Measurements from ENCODE around the gene DAPK1. TPM values are rescaled to one million over a fixed set of nuclear protein-coding genes. Genes with fewer than 3 reads are reported as not detected.

Gene DAPK1
- total and polyA plus RNA-seq, 2 donors (not counting 1 experiment from before 2014, with no cell fraction given) = 1.7 to 2.8 TPM

- Histone ChIP-seq H3K4me1 (ENCODE audit: control insufficient read depth in 2 of 2, insufficient read depth in 2 of 2, low read length in 2 of 2) (no peaks in the 10 kb centered on the region), H3K36me3 (replicated peaks in 1 of 2; ENCODE audit: control extremely low read depth in 1 of 2, control insufficient read depth in 1 of 2, extremely low read depth in 1 of 2, insufficient read depth in 2 of 2, low read length in 1 of 2) (no peaks in the 10 kb centered on the region), H3K9ac (ENCODE audit: low read length) (no peak overlapping the region), H3K4me3 (ENCODE audit: control extremely low read depth in 1 of 5, extremely low read depth in 1 of 5, insufficient read depth in 1 of 5, low read depth in 2 of 5, low read length in 4 of 5) (no peak overlapping the region), H2AFZ (ENCODE audit: insufficient read depth, low read depth, low read length, poor library complexity, severe bottlenecking) (no peak overlapping the region), H4K20me1 (ENCODE audit: control insufficient read depth, insufficient read depth, low read length, poor library complexity, severe bottlenecking) (no peaks in the 10 kb centered on the region), H3K79me2 (ENCODE audit: control insufficient read depth, insufficient read depth, low read length) (no peaks in the 10 kb centered on the region), H3K27me3 (replicated peaks in 1 of 4; ENCODE audit: control extremely low read depth in 1 of 4, control insufficient read depth in 3 of 4, insufficient read depth in 4 of 4, low read length in 3 of 4) (no peaks in the 10 kb centered on the region), H3K4me2 (replicated peaks; ENCODE audit: low read depth, low read length, poor library complexity, severe bottlenecking) (no peak overlapping the region), H3K27ac (ENCODE audit: low read length in 2 of 2) (no peak overlapping the region), H3K9me3 (ENCODE audit: control extremely low read depth in 1 of 3, control insufficient read depth in 2 of 3, insufficient read depth in 1 of 3, low read length in 2 of 3) (no peaks in the 10 kb centered on the region)
- Mint-ChIP-seq H3K9me3 (ENCODE audit: insufficient read depth) (no peaks in the 10 kb centered on the region), H3K27me3 (no peaks in the 10 kb centered on the region), H3K4me3 (no peak overlapping the region), H3K27ac (no peak overlapping the region), H3K4me1 (no peaks in the 10 kb centered on the region)
- WGBS (ENCODE audit: insufficient coverage) = 93% methylated on average over 2 of the region's 9 CpGs
- POLR2A ChIA-PET = no interaction called here
- CTCF ChIA-PET = no interaction called here
- intact Hi-C loops (cut with micrococcal nuclease) = no loop called here
- no peak for ATAC-seq (ENCODE audit: low read depth)
- no peak for DNase-seq
- TF ChIP-seq CTCF (IDR thresholded peaks at IDR 0.05) (no peak), EZH2 (IDR thresholded peaks at IDR 0.05; ENCODE audit: borderline replicate concordance, insufficient read depth, low read depth, low read length, poor library complexity, severe bottlenecking) (no peak)
Measured at GRCh38 chr9:87643107-87643650, 145.5 kb downstream of the DAPK1 start.

- ChIA-PET CTCF (no interaction called here), POLR2A (no interaction called here)
- no peaks in the 10 kb centered on the region for H3K79me2 ChIP-seq (ENCODE audit: control insufficient read depth, insufficient read depth, low read length)
- DNase-seq (no peak), ATAC-seq (ENCODE audit: low read depth) (no peak)
- no peak overlapping the region for H3K27ac ChIP-seq (ENCODE audit: low read length in 2 of 2)
- WGBS (ENCODE audit: insufficient coverage) = 91% methylated on average over 7 of the region's 9 CpGs
- H3K27me3 ChIP-seq (replicated peaks in 1 of 4; ENCODE audit: control extremely low read depth in 1 of 4, control insufficient read depth in 3 of 4, insufficient read depth in 4 of 4, low read length in 3 of 4) = no peaks in the 10 kb centered on the region
- H3K9me3 ChIP-seq (ENCODE audit: control extremely low read depth in 1 of 3, control insufficient read depth in 2 of 3, insufficient read depth in 1 of 3, low read length in 2 of 3) = no peaks in the 10 kb centered on the region
- no peak overlapping the region for H3K4me3 Mint-ChIP-seq
- TF ChIP-seq CTCF (IDR thresholded peaks at IDR 0.05) (no peak), EZH2 (IDR thresholded peaks at IDR 0.05; ENCODE audit: borderline replicate concordance, insufficient read depth, low read depth, low read length, poor library complexity, severe bottlenecking) (no peak)
- no peaks in the 10 kb centered on the region for H3K4me1 ChIP-seq (ENCODE audit: control insufficient read depth in 2 of 2, insufficient read depth in 2 of 2, low read length in 2 of 2)
- H4K20me1 ChIP-seq (ENCODE audit: control insufficient read depth, insufficient read depth, low read length, poor library complexity, severe bottlenecking) = no peaks in the 10 kb centered on the region
- no peak overlapping the region for H3K27ac Mint-ChIP-seq
- intact Hi-C loops (cut with micrococcal nuclease) = no loop called here
- H3K4me2 ChIP-seq (replicated peaks; ENCODE audit: low read depth, low read length, poor library complexity, severe bottlenecking) = no peak overlapping the region
- H2AFZ ChIP-seq (ENCODE audit: insufficient read depth, low read depth, low read length, poor library complexity, severe bottlenecking) = no peak overlapping the region
- no peak overlapping the region for H3K4me3 ChIP-seq (ENCODE audit: control extremely low read depth in 1 of 5, extremely low read depth in 1 of 5, insufficient read depth in 1 of 5, low read depth in 2 of 5, low read length in 4 of 5)
- no peaks in the 10 kb centered on the region for H3K27me3 Mint-ChIP-seq
- H3K9ac ChIP-seq (ENCODE audit: low read length) = no peak overlapping the region
- no peaks in the 10 kb centered on the region for H3K4me1 Mint-ChIP-seq
- H3K9me3 Mint-ChIP-seq (ENCODE audit: insufficient read depth) = no peaks in the 10 kb centered on the region
- no peaks in the 10 kb centered on the region for H3K36me3 ChIP-seq (replicated peaks in 1 of 2; ENCODE audit: control extremely low read depth in 1 of 2, control insufficient read depth in 1 of 2, extremely low read depth in 1 of 2, insufficient read depth in 2 of 2, low read length in 1 of 2)
Measured at GRCh38 chr9:87643778-87644570, 146.3 kb downstream of the DAPK1 start.
